ENCODE data around the gene ARMC5. TPM values are rescaled to one million over a fixed set of nuclear protein-coding genes. Genes with fewer than 3 reads are reported as not detected.

Gene ARMC5
- total RNA-seq, 1 experiment from 2014 or later = 11.8 TPM

DNA sequence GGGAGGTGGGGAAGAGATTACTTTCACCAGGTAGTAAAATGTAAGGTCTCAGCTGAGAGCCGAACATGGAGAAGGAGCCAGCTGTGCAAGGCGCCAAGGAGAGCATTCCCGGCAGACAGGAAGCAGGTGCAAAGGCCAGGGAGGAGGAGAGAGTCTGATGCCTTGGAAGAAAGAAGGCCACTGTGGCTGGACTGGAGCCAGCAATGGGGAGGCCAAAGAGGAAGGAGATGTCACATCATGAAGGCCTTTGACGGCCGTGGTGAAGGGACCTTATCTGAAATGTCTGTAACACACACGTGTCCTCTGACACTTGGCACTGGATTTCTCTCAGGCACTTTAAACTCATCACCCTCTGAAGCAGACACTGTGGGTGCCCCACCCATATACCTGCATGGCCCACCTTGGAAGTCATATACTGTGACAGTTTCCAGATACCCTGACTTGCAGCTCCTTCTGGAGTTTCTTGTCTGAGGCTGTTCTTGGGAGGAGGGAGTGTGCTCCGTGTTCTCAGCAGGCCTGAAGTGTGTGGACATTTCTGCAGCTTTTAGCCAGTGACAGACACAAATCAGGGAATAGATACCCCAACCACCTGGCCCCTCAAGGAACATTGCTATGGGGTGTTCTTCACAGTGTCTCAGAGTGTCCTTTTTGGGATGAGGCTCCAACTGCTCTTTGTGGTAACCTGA, 21.7 kb downstream of the ARMC5 start (continued):
- TF ChIP-seq FOSL1 (IDR thresholded peaks at IDR 0.05; ENCODE audit: low read depth) (no peak), ELF1 (IDR thresholded peaks at IDR 0.05; ENCODE audit: borderline replicate concordance, low read depth) (no peak), SRF (IDR thresholded peaks at IDR 0.05; ENCODE audit: low read depth) (no peak), POLR2AphosphoS5 (IDR thresholded peaks at IDR 0.05; ENCODE audit: low read depth, low read length) (no peak), ZNF274 (IDR thresholded peaks at IDR 0.05; ENCODE audit: low read depth, low read length) (no peak), CEBPB (IDR thresholded peaks at IDR 0.05; ENCODE audit: low read depth) (no peak), CTCF (IDR thresholded peaks at IDR 0.05 in 2 of 3, conservative IDR thresholded peaks at IDR 0.05 in 1 of 3; ENCODE audit: borderline replicate concordance in 1 of 3, insufficient read depth in 1 of 3, low read depth in 2 of 3, low read length in 2 of 3) (no peak), JUND (IDR thresholded peaks at IDR 0.05) (no peak), EGR1 (IDR thresholded peaks at IDR 0.05; ENCODE audit: low read depth) (no peak), TCF7L2 (IDR thresholded peaks at IDR 0.05; ENCODE audit: borderline replicate concordance, extremely low read depth, insufficient read depth, insufficient read length) (no peak)

GRCh38 chr16:31483081-31483480, 23.8 kb downstream of the ARMC5 start, which contains the start of gene SLC5A2:
TSS of gene SLC5A2 (plus strand) at chr16:31483123. CDS start at chr16:31483137, 14 bp downstream.
- TF ChIP-seq TCF7L2 (IDR thresholded peaks at IDR 0.05; ENCODE audit: borderline replicate concordance, extremely low read depth, insufficient read depth, insufficient read length) (no peak), CEBPB (IDR thresholded peaks at IDR 0.05; ENCODE audit: low read depth) (no peak), ZNF274 (IDR thresholded peaks at IDR 0.05; ENCODE audit: low read depth, low read length) (no peak), EZH2 (IDR thresholded peaks at IDR 0.05) (no peak), POLR2AphosphoS5 (IDR thresholded peaks at IDR 0.05; ENCODE audit: low read depth, low read length) (no peak), POLR2A (IDR thresholded peaks at IDR 0.05; ENCODE audit: borderline replicate concordance, extremely low read depth, insufficient read depth, insufficient read length) (no peak), SP1 (IDR thresholded peaks at IDR 0.05; ENCODE audit: low read depth) (no peak), CTCF (IDR thresholded peaks at IDR 0.05 in 2 of 3, conservative IDR thresholded peaks at IDR 0.05 in 1 of 3; ENCODE audit: borderline replicate concordance in 1 of 3, insufficient read depth in 1 of 3, low read depth in 2 of 3, low read length in 2 of 3) (no peak), SRF (IDR thresholded peaks at IDR 0.05; ENCODE audit: low read depth) (no peak), EZH2phosphoT487 (IDR thresholded peaks at IDR 0.05; ENCODE audit: borderline replicate concordance) (no peak), ZFX (IDR thresholded peaks at IDR 0.05) (no peak)
- TF ChIP-seq, protein P1, sequence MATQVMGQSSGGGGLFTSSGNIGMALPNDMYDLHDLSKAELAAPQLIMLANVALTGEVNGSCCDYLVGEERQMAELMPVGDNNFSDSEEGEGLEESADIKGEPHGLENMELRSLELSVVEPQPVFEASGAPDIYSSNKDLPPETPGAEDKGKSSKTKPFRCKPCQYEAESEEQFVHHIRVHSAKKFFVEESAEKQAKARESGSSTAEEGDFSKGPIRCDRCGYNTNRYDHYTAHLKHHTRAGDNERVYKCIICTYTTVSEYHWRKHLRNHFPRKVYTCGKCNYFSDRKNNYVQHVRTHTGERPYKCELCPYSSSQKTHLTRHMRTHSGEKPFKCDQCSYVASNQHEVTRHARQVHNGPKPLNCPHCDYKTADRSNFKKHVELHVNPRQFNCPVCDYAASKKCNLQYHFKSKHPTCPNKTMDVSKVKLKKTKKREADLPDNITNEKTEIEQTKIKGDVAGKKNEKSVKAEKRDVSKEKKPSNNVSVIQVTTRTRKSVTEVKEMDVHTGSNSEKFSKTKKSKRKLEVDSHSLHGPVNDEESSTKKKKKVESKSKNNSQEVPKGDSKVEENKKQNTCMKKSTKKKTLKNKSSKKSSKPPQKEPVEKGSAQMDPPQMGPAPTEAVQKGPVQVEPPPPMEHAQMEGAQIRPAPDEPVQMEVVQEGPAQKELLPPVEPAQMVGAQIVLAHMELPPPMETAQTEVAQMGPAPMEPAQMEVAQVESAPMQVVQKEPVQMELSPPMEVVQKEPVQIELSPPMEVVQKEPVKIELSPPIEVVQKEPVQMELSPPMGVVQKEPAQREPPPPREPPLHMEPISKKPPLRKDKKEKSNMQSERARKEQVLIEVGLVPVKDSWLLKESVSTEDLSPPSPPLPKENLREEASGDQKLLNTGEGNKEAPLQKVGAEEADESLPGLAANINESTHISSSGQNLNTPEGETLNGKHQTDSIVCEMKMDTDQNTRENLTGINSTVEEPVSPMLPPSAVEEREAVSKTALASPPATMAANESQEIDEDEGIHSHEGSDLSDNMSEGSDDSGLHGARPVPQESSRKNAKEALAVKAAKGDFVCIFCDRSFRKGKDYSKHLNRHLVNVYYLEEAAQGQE (IDR thresholded peaks at IDR 0.05; ENCODE audit: low read depth) = no peak
- H3K9ac ChIP-seq (ENCODE audit: low read length) = no peak within 1 kb of the TSS
- H3K27me3 ChIP-seq (ENCODE audit: insufficient read depth, low read length) = no peaks in the 10 kb centered on the region
- H3K9me3 ChIP-seq (ENCODE audit: control insufficient read depth in 1 of 2, insufficient read depth in 1 of 2, low read depth in 1 of 2, low read length in 2 of 2) = no peaks in the 10 kb centered on the region
- H3K4me2 ChIP-seq (ENCODE audit: low read length) = no peak within 1 kb of the TSS
- H3K27ac ChIP-seq (ENCODE audit: low read depth, low read length) = no peak within 1 kb of the TSS
- RAD21 ChIA-PET (ENCODE audit: low non-redundant PET in 1 of 2, low total read pairs in 2 of 2, uncharacterized antibody in 2 of 2, unreplicated experiment in 2 of 2) = no interaction called here
- intact Hi-C loops (cut with micrococcal nuclease) = no loop called here
- DNase-seq (ENCODE audit: low read depth, low spot score) = no peak
- no peak within 1 kb of the TSS for H2AFZ ChIP-seq (ENCODE audit: low read depth, low read length, poor library complexity, severe bottlenecking)
- CTCF ChIA-PET = interaction anchor here (1.4 kb wide), 1 partner anchor 10 kb away, joined by 3 read pairs; no protein-coding TSS in a partner anchor
- no peak within 1 kb of the TSS for H3K4me3 ChIP-seq (replicated peaks in 1 of 2; ENCODE audit: low read depth in 1 of 2, low read length in 2 of 2)
- no peaks in the 10 kb centered on the region for H3K79me2 ChIP-seq (ENCODE audit: insufficient read depth, low read length)
- peaks cover 8 to 24% of the 10 kb centered on the region in 2 experiments; a peak in 3 of 4 replicates for H3K4me1 ChIP-seq (ENCODE audit: control insufficient read depth in 1 of 2, insufficient read depth in 2 of 2, low read length in 2 of 2)
- H3K36me3 ChIP-seq (ENCODE audit: control insufficient read depth in 1 of 2, insufficient read depth in 2 of 2, low read length in 2 of 2) = no peaks in the 10 kb centered on the region
- H3K9me2 ChIP-seq (ENCODE audit: insufficient read depth) = no peaks in the 10 kb centered on the region
- H4K20me1 ChIP-seq (ENCODE audit: insufficient read depth) = no peaks in the 10 kb centered on the region
- no TSS peak for BruUV-seq (replicated peaks)
- no peak for ATAC-seq
- POLR2A ChIA-PET = no interaction called here

All from HCT116 (cell line).